ENCODE data around the gene SDF2.

DNA sequence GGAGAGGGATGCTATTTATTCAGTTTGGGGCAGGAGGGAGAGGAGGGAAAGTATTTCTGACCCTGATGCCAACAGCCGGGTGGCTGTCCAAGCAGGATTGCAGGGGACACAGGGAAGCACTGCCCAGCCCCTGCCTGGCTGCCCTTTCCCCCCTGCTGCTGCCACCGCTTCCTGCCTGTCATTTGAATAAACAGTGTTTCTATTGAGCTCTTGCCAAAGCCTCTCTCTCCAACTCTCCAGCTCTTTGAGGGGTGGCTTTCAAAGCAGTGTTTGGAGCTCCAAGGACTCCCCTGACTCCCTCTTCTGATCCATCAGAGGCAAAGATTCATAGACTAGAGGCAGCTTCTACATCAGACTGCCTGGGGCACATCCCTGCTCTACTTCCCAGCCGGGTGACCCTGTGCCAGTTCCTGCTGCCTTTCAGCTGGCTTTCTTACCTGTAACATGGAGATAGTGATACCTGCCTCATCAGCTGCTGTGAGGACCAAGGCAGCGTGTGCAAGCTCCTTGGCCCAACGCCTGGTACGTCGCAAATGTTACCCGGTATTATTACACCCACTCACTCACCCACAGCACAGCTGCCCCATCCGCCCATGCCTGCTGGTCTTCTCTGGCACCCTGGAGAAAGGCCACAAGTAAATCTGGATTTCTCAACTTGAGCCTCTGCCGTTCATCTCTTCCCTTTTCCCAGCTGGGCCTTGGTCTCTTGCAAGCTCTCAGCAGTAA is 40.5 kb upstream of the SDF2 start:
- TF ChIP-seq, protein P1, sequence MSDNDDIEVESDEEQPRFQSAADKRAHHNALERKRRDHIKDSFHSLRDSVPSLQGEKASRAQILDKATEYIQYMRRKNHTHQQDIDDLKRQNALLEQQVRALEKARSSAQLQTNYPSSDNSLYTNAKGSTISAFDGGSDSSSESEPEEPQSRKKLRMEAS (IDR thresholded peaks at IDR 0.05): no peak
- TF ChIP-seq CEBPB (IDR thresholded peaks at IDR 0.05): no peak
- no peak for TF ChIP-seq EP300 (IDR thresholded peaks at IDR 0.05; ENCODE audit: borderline replicate concordance)
- TF ChIP-seq ZBTB7A (IDR thresholded peaks at IDR 0.05; ENCODE audit: low read depth): no peak

Data from Ishikawa (cell line).